ENCODE data around the gene SCN7A.
"Not testable (repeated sequence)": the region's sequence is repeated elsewhere in the genome, so short reads cannot be mapped to it uniquely, and the experiment has no call there.

DNA sequence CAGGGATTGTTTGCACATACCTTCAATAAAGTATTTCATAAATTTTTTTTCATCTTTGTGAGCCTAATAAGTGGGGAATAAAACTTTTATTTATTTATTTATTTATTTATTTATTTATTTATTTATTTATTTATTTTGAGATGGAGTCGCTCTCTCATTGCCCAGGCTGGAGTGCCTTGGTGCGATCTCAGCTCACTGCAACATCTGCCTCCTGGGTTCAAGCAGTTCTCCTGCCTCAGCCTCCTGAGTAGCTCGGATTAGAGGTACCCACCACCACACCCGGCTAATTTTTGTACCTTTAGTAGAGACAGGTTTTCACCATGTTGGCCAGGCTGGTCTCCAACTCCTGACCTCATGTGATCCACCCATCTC lies 136.1 kb downstream of the SCN7A start:
- TF ChIP-seq MAFK (IDR thresholded peaks at IDR 0.05; ENCODE audit: low read depth, low read length); RFX5 (IDR thresholded peaks at IDR 0.05; ENCODE audit: low read depth, low read length); CHD1 (IDR thresholded peaks at IDR 0.05; ENCODE audit: low read depth, low read length); POLR2A (IDR thresholded peaks at IDR 0.05; ENCODE audit: low read depth, low read length); RAD21 (IDR thresholded peaks at IDR 0.05; ENCODE audit: low read length); MAZ (IDR thresholded peaks at IDR 0.05; ENCODE audit: borderline replicate concordance, low read depth, low read length); SMC3 (IDR thresholded peaks at IDR 0.05; ENCODE audit: low read depth, low read length); RCOR1 (IDR thresholded peaks at IDR 0.05; ENCODE audit: insufficient replicate concordance, low read length); MXI1 (IDR thresholded peaks at IDR 0.05; ENCODE audit: borderline replicate concordance, low read depth, low read length): not testable (repeated sequence)
- TF ChIP-seq, protein P1, sequence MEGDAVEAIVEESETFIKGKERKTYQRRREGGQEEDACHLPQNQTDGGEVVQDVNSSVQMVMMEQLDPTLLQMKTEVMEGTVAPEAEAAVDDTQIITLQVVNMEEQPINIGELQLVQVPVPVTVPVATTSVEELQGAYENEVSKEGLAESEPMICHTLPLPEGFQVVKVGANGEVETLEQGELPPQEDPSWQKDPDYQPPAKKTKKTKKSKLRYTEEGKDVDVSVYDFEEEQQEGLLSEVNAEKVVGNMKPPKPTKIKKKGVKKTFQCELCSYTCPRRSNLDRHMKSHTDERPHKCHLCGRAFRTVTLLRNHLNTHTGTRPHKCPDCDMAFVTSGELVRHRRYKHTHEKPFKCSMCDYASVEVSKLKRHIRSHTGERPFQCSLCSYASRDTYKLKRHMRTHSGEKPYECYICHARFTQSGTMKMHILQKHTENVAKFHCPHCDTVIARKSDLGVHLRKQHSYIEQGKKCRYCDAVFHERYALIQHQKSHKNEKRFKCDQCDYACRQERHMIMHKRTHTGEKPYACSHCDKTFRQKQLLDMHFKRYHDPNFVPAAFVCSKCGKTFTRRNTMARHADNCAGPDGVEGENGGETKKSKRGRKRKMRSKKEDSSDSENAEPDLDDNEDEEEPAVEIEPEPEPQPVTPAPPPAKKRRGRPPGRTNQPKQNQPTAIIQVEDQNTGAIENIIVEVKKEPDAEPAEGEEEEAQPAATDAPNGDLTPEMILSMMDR (conservative IDR thresholded peaks at IDR 0.05; ENCODE audit: low read depth, low read length): not testable (repeated sequence)
